GM12875 (cell line): ENCODE data around the gene EFCAB12.

Source experiments
- H3K4me3 ChIP-seq: one replicate; pipeline ENCODE4 v1.5.1; 2011; ENCODE audit warnings: low read depth, low read length, control low read depth
- CTCF ChIP-seq: IDR thresholded peaks from 2 replicates; pipeline ENCODE4 v1.5.1; 2011; ENCODE audit warnings: low read depth, mild to moderate bottlenecking, control low read depth, inconsistent platforms, low read length, moderate library complexity, borderline replicate concordance; ENCODE audit not compliant: insufficient read depth

The EFCAB12 gene

GRCh38 chr3:129429080-129429451, 630 bp upstream of the EFCAB12 start:
- no peak overlapping the region for H3K4me3 ChIP-seq
- no peak for TF ChIP-seq CTCF

GRCh38 chr3:129428007-129428375, 445 bp downstream of the EFCAB12 start:
- TF ChIP-seq CTCF = no peak
- peak overlapping the region; percentile 18 for H3K4me3 ChIP-seq

DNA sequence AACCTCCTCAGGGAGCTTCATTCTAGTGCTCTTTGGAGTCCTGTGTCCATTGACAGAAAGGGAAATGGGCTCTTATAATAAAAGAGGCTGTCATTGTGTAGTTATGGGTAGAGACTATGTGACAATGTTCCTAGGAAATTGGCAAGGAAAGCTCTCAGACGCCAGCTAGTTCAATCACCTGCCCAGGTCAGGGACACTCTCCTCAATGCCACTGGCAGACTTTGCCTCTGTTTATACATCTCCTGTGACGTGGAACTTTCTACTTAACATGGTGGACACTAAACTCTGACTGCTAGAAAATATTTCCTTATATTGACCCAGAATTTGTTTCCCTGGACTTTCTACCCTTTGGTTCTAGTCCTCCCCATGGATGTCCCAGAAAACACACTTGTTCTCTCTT, 2.8 kb downstream of the EFCAB12 start:
- TF ChIP-seq CTCF = no peak
- no peak overlapping the region for H3K4me3 ChIP-seq

- TF ChIP-seq CTCF = no peak
- no peak overlapping the region for H3K4me3 ChIP-seq
Measured at GRCh38 chr3:129425213-129425612, 3.2 kb downstream of the EFCAB12 start.

DNA sequence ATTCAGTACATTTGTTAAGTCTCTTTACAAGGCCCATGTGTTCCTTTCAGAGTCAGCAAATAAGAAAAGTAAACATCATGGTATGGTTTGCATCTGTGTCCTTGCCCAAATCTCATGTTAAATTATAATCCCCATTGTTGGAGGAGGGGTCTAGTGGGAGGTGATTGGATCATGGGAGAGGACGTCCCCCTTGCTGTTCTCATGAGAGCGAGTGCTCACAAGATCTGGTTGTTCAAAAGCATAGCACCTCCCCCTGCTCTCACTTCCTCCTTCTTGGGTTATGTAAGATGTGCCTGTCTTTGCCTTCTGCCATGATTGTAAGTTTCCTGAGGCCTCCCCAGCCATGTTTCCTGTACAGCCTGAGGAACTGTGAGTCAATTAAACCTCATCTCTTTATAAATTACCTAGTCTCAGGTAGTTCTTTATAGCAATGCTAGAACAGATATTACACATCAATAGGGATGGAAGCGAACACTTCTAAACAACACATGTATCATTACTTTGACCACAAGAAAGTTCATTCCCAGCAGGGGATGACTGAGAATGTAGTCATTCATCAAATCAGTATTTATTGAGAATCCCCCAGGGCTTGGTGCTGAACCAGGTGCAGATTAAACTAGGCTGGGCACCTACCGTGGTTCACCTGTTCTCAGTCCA, 4.1 kb downstream of the EFCAB12 start:
- TF ChIP-seq CTCF = no peak
- no peak overlapping the region for H3K4me3 ChIP-seq

GRCh38 chr3:129422897-129423296, 5.5 kb downstream of the EFCAB12 start:
- no peak overlapping the region for H3K4me3 ChIP-seq
- no peak for TF ChIP-seq CTCF

DNA sequence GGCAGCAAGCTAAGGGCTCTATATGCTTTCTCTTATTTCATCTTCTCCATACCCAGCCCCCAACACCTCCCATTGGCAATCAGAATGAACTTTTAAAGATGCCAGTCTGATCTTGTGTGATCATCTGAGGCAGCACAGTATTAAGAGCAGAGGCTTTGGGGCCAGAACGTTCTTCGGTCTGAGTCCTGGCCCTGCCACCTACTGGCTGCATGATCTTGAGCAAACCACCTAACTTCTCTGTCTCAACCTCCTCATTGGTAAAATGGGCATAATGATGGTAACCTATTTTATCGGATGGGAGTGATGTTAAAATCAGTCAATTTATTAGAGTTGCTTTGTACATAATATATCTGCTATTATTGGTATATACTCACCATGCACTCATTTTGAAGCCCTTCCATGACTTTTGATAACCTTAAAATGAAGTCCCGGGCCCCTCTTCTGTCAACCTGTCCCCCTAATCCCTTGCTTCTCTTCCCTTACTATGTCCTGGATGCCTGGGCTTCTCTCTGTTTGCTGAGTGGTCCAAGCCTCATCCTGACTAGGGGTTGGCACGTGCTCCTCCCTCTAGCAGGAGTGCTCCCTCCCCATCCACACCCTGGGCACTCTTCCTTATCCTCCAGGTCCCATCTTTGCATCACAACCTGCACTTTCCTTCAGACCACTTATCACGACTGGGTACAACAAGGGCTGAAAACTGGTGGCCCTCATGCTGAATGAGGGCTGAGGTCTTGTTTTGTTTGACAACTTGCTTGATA, 6.3 kb downstream of the EFCAB12 start:
- no peak overlapping the region for H3K4me3 ChIP-seq
- TF ChIP-seq CTCF = no peak
